HepG2 (cell line): ENCODE measurements around the gene SIGLEC6. TPM values are rescaled to one million over a fixed set of nuclear protein-coding genes. Genes with fewer than 3 reads are reported as not detected.

Source experiments
- ATAC-seq: fragments of 200-7000 bp; cut with Tn5 transposase; 3 replicates; pipeline ENCODE4 v1.9.1; 2020; ENCODE audit warnings: mild to moderate bottlenecking, moderate library complexity
- BruUV-seq: library from RNA; stranded (reverse); fragments of 400-500 nt; replicated peaks from 2 replicates; lab custom pipeline; 2021; lab: Mats Ljungman, UMichigan
- CTCF ChIA-PET: fragments of 300-600 bp; formaldehyde crosslinking; extraction: SDS; loops from one replicate; lab custom pipeline; 2021; ENCODE audit warnings: low total read pairs, inconsistent platforms, low intra/inter-chr PET ratio; lab: Yijun Ruan, JAX
- POLR2A ChIA-PET: fragments of 350-600 bp; sonication (Branson Sonifier 250); formaldehyde crosslinking; loops from one replicate; lab custom pipeline; 2020; ENCODE audit warnings: antibody characterized with exemption, inconsistent platforms; lab: Yijun Ruan, JAX
- DNase-seq: peaks from one replicate; pipeline ENCODE4 v3.0.0-alpha.2; 2015; ENCODE audit warnings: low spot score
- FAIRE-seq: peaks from 3 replicates; lab custom pipeline; 2011; peaks lifted over from hg19 to GRCh38; lab: Jason Lieb, UNC
- H2AFZ ChIP-seq: one replicate; pipeline ENCODE4 v1.6.1; 2011; ENCODE audit warnings: low read length, inconsistent platforms
- H3K27ac ChIP-seq: fragments of 300-600 bp; 3 replicates; pipeline ENCODE4 v1.8.0; 2011; ENCODE audit warnings: mixed run types, mild to moderate bottlenecking, mixed read lengths, low read length, inconsistent platforms; ENCODE audit not compliant: insufficient read depth; ENCODE audit errors: extremely low read length
- H3K27me3 ChIP-seq, 2 experiments: fragments of 200-600 bp in 1 of 2; 2 replicates in 1 of 2; 3 replicates in 1 of 2; pipeline versions ENCODE4 v1.6.0 to v1.8.0; 2011; ENCODE audit warnings: low read length in 2 of 2, mild to moderate bottlenecking in 2 of 2, moderate library complexity in 2 of 2, inconsistent platforms in 1 of 2; ENCODE audit not compliant: insufficient read depth in 2 of 2, control insufficient read depth in 1 of 2
- H3K36me3 ChIP-seq, 2 experiments: fragments of 200-600 bp in 1 of 2; replicated peaks in 1 of 2; 2 replicates in 1 of 2; 3 replicates in 1 of 2; pipeline versions ENCODE4 v1.5.1 to v1.8.0; 2011; ENCODE audit warnings: low read length in 2 of 2, inconsistent platforms in 1 of 2; ENCODE audit not compliant: insufficient read depth in 2 of 2, control insufficient read depth in 1 of 2
- H3K4me1 ChIP-seq: 2 replicates; pipeline ENCODE4 v1.5.1; 2012; ENCODE audit warnings: low read length, inconsistent platforms; ENCODE audit not compliant: insufficient read depth
- H3K4me2 ChIP-seq: 2 replicates; pipeline ENCODE4 v1.6.0; 2011; ENCODE audit warnings: low read depth, low read length, inconsistent platforms
- H3K4me3 ChIP-seq, 3 experiments: fragments of 200-600 bp in 1 of 3; sonication (generic), shearing (Covaris generic) in 1 of 3; replicated peaks in 1 of 3; 2 replicates each; pipeline ENCODE4 v1.5.1; 2011 to 2016; ENCODE audit warnings: low read length in 3 of 3, inconsistent platforms in 2 of 3, low read depth in 2 of 3, mild to moderate bottlenecking in 2 of 3, control low read depth in 1 of 3, mixed read lengths in 1 of 3; ENCODE audit not compliant: insufficient read depth in 1 of 3
- H3K79me2 ChIP-seq: one replicate; pipeline ENCODE4 v1.6.1; 2011; ENCODE audit warnings: low read length, inconsistent platforms; ENCODE audit not compliant: insufficient read depth
- H3K9ac ChIP-seq: 2 replicates; pipeline ENCODE4 v1.6.0; 2011; ENCODE audit warnings: mild to moderate bottlenecking, low read depth, low read length, inconsistent platforms; ENCODE audit not compliant: insufficient read depth
- H3K9me3 ChIP-seq: 2 replicates; pipeline ENCODE4 v1.5.1; 2012; ENCODE audit warnings: mild to moderate bottlenecking, low read length
- H4K20me1 ChIP-seq: 2 replicates; pipeline ENCODE4 v1.6.0; 2011; ENCODE audit warnings: inconsistent platforms, mild to moderate bottlenecking, low read length, moderate library complexity; ENCODE audit not compliant: insufficient read depth
- CEBPB ChIP-seq: IDR thresholded peaks from 2 replicates; pipeline ENCODE4 v1.6.1; 2011; ENCODE audit warnings: low read depth, low read length, improper control_type of control experiment, borderline replicate concordance
- GATAD2A ChIP-seq: IDR thresholded peaks from 2 replicates; pipeline ENCODE4 v1.6.1; 2016
- RFX3 ChIP-seq: IDR thresholded peaks from 2 replicates; pipeline ENCODE4 v1.6.1; 2016; ENCODE audit warnings: missing biosample characterization, missing genetic modification reagents
- SAFB2 ChIP-seq: sonication (generic); formaldehyde crosslinking; IDR thresholded peaks from 2 replicates; pipeline ENCODE4 v1.5.1; 2020; ENCODE audit warnings: missing genetic modification reagents, low read depth, mild to moderate bottlenecking, borderline replicate concordance
- TEAD3 ChIP-seq: optimal IDR thresholded peaks from 2 replicates; pipeline ENCODE3; 2016; ENCODE audit warnings: borderline replicate concordance
- ZFP90 ChIP-seq: sonication (generic); formaldehyde crosslinking; IDR thresholded peaks from 2 replicates; pipeline ENCODE4 v1.8.0; 2022; ENCODE audit warnings: missing genetic modification reagents, mild to moderate bottlenecking, inconsistent platforms, borderline replicate concordance
- ZFYVE20 ChIP-seq: sonication (generic); formaldehyde crosslinking; IDR thresholded peaks from 2 replicates; pipeline ENCODE4 v1.8.0; 2023; ENCODE audit warnings: low read depth, mild to moderate bottlenecking, moderate library complexity, missing genetic modification reagents, borderline replicate concordance
- ZNF24 ChIP-seq: fragments of 450-650 bp; IDR thresholded peaks from 2 replicates; pipeline ENCODE4 v1.6.1; 2017; ENCODE audit warnings: antibody characterized with exemption, mild to moderate bottlenecking
- ZNF496 ChIP-seq: sonication (generic); formaldehyde crosslinking; IDR thresholded peaks from 2 replicates; pipeline ENCODE4 v1.8.1; 2023; ENCODE audit warnings: mild to moderate bottlenecking, moderate library complexity, missing genetic modification reagents; ENCODE audit not compliant: insufficient replicate concordance
- ZNF678 ChIP-seq: sonication (generic); formaldehyde crosslinking; IDR thresholded peaks from 2 replicates; pipeline ENCODE4 v1.4.0; 2020; ENCODE audit warnings: mild to moderate bottlenecking, missing genetic modification reagents
- ZNF75D ChIP-seq: sonication (generic); formaldehyde crosslinking; IDR thresholded peaks from 2 replicates; pipeline ENCODE4 v1.8.1; 2023; ENCODE audit warnings: missing genetic modification reagents, mild to moderate bottlenecking, borderline replicate concordance
- WGBS: methylation state at CpG from one replicate; pipeline ENCODE4 v1.1.6; 2017; ENCODE audit warnings: low lambda C conversion rate; 5-methylcytosine and 5-hydroxymethylcytosine counted together
- in situ Hi-C: cut with HindIII; loops from 2 replicates; pipeline ENCODE4 v1.10.0; 2017; ENCODE audit warnings: low pct_unique_long_range_greater_than_20kb; ENCODE audit not compliant: extremely low pct_ligation_motif_present
- intact Hi-C: fragments of 100-400 bp; cut with micrococcal nuclease; formaldehyde crosslinking; loops from one replicate; pipeline ENCODE4 v1.10.0; 2022; ENCODE audit not compliant: unreplicated experiment
- polyA plus RNA-seq, 8 experiments: library from polyadenylated mRNA; depleted of rRNA in 3 of 8; stranded (reverse) in 7 of 8; unstranded in 1 of 8; fragments of >200 nt; fragmentation: Illumina TruSeq in 4 of 8; extraction: Trizol in 4 of 8; gene quantifications; 2 replicates each; pipeline versions ENCODE4 v1.2.1 to v1.2.3, GENCODE V29; 2011 to 2016; ENCODE audit warnings: low read depth in 4 of 8, missing spikeins in 1 of 8, mixed read lengths in 1 of 8; ENCODE audit not compliant: insufficient read depth in 1 of 8
- total RNA-seq, 5 experiments: library from RNA; depleted of rRNA; stranded (reverse); fragments of >200 nt; fragmentation: Illumina TruSeq; extraction: Trizol; gene quantifications; 2 replicates each; pipeline ENCODE4 v1.2.3, GENCODE V29; 2016; ENCODE audit warnings: low read depth in 1 of 5
- TF ChIP-seq, protein P1 (sequence below): sonication (generic); formaldehyde crosslinking; IDR thresholded peaks from 2 replicates; pipeline ENCODE4 v1.9.0; 2021; ENCODE audit warnings: missing genetic modification reagents, borderline replicate concordance
- TF ChIP-seq, protein P2 (sequence below): sonication (generic); formaldehyde crosslinking; IDR thresholded peaks from 2 replicates; pipeline ENCODE4; 2020; ENCODE audit warnings: missing genetic modification reagents, mild to moderate bottlenecking, borderline replicate concordance

Gene SIGLEC6
- total and polyA plus RNA-seq, 2 of the 13 experiments (the other 11 are each of a cell fraction or from before 2014, with no cell fraction given), result not detected

DNA sequence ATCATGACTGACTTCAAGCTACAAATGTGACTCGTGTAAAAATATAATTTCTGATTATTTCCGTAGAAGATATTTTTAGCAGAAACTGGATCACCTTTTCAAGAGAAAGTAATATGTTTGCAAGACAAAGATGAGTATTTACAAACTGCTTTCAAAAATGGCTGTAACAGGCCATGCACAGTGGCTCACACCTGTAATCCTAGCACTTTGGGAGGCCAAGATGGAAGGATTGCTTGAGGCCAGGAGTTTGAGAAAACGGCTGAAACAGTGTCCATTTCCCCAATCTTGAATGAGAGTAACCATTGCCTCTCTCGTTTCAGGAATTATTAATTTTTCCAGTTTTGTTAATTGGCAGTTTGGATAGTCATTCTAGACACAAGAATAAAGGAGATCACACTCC is 36.1 kb upstream of the SIGLEC6 start:
- BruUV-seq, result no TSS peak
- 28% methylated on average over 4 of the region's 4 CpGs for WGBS
- in situ Hi-C loops, result no loop called here

DNA sequence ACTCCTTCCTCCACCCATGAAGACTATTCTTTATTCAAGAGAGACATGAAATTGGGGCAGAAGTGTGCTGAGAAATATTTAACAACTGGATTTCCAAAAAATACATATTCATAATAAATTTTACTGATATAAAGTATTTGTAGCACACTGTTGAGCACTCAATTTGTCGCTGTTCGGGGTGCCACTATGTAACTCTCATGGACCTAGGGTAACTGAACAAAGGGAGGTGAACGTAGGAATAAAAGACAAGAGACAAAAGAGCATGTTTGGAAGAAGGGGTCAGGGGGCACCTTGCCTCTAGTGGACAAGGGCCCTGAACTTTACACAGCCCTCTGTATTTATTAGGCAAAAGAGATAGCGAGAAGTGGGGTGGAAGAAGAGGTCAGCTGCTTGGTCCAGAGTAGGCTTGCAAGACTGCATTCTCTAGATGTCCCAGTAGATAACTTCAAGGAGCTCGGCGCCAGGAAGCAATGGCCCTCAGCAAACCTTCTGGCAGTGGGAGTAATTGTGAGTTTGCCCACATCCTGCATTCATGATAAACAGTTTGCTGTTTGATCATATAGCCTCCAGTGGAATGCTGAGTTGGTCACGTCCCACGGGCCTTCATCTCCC is 35.1 kb upstream of the SIGLEC6 start:
- in situ Hi-C loops, result no loop called here
- BruUV-seq, result no TSS peak
- Histone ChIP-seq H3K4me1 (peaks cover under 1% of the 10 kb centered on the region; the same call in 1 of the 2 replicates), H3K27ac (no peak overlapping the region), H3K9me3 (no peaks in the 10 kb centered on the region), H3K79me2 (no peaks in the 10 kb centered on the region), H4K20me1 (no peaks in the 10 kb centered on the region), H3K4me2 (no peak overlapping the region), H3K27me3 (peaks cover 1 to 4% of the 10 kb centered on the region in 2 experiments; a peak in 2 of 5 replicates), H3K4me3 (no peak overlapping the region), H3K9ac (no peak overlapping the region), H2AFZ (no peak overlapping the region), H3K36me3 (no peaks in the 10 kb centered on the region)
- no peak for ATAC-seq
- no peak for FAIRE-seq
- WGBS, result 1% methylated on average over 8 of the region's 8 CpGs
- intact Hi-C loops, result no loop called here
- ChIA-PET CTCF (no interaction called here), POLR2A (no interaction called here)
- DNase-seq, result no peak
- no peak for TF ChIP-seq ZNF75D (CRISPR knock-in tag)
- TF ChIP-seq GATAD2A (CRISPR knock-in tag), result no peak
- TF ChIP-seq, protein P1, sequence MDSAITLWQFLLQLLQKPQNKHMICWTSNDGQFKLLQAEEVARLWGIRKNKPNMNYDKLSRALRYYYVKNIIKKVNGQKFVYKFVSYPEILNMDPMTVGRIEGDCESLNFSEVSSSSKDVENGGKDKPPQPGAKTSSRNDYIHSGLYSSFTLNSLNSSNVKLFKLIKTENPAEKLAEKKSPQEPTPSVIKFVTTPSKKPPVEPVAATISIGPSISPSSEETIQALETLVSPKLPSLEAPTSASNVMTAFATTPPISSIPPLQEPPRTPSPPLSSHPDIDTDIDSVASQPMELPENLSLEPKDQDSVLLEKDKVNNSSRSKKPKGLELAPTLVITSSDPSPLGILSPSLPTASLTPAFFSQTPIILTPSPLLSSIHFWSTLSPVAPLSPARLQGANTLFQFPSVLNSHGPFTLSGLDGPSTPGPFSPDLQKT (CRISPR knock-in tag), result no peak
- no peak for TF ChIP-seq SAFB2 (CRISPR knock-in tag)
- no peak for TF ChIP-seq ZNF24
- no peak for TF ChIP-seq CEBPB
- no peak for TF ChIP-seq ZNF496 (CRISPR knock-in tag)
- no peak for TF ChIP-seq ZNF678 (CRISPR knock-in tag)
- TF ChIP-seq TEAD3 (CRISPR knock-in tag), result no peak
- TF ChIP-seq ZFP90 (CRISPR knock-in tag), result no peak

More for the DNA sequence above, 36.1 kb upstream of the SIGLEC6 start:
- no peak for DNase-seq
- Histone ChIP-seq H3K9ac (no peak overlapping the region), H4K20me1 (no peaks in the 10 kb centered on the region), H3K79me2 (no peaks in the 10 kb centered on the region), H3K4me3 (no peak overlapping the region), H3K36me3 (no peaks in the 10 kb centered on the region), H3K9me3 (no peaks in the 10 kb centered on the region), H3K27ac (no peak overlapping the region), H2AFZ (no peak overlapping the region), H3K4me1 (peaks cover 9% of the 10 kb centered on the region), H3K4me2 (no peak overlapping the region), H3K27me3 (peaks cover 1 to 4% of the 10 kb centered on the region in 2 experiments; a peak in 2 of 5 replicates)
- CTCF ChIA-PET, result no interaction called here
- FAIRE-seq, result no peak
- ATAC-seq, result no peak
- POLR2A ChIA-PET, result no interaction called here
- intact Hi-C loops, result no loop called here
- TF ChIP-seq, protein P2, sequence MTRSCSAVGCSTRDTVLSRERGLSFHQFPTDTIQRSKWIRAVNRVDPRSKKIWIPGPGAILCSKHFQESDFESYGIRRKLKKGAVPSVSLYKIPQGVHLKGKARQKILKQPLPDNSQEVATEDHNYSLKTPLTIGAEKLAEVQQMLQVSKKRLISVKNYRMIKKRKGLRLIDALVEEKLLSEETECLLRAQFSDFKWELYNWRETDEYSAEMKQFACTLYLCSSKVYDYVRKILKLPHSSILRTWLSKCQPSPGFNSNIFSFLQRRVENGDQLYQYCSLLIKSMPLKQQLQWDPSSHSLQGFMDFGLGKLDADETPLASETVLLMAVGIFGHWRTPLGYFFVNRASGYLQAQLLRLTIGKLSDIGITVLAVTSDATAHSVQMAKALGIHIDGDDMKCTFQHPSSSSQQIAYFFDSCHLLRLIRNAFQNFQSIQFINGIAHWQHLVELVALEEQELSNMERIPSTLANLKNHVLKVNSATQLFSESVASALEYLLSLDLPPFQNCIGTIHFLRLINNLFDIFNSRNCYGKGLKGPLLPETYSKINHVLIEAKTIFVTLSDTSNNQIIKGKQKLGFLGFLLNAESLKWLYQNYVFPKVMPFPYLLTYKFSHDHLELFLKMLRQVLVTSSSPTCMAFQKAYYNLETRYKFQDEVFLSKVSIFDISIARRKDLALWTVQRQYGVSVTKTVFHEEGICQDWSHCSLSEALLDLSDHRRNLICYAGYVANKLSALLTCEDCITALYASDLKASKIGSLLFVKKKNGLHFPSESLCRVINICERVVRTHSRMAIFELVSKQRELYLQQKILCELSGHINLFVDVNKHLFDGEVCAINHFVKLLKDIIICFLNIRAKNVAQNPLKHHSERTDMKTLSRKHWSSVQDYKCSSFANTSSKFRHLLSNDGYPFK, result no peak
- TF ChIP-seq ZFYVE20 (CRISPR knock-in tag) (no peak), RFX3 (CRISPR knock-in tag) (no peak)
